HEK293 (cell line): ENCODE data around the gene TRIM8.

Experiments
- CTCF ChIA-PET: fragments of 350-600 bp; formaldehyde crosslinking; extraction: SDS; loops from one replicate; lab custom pipeline; 2021; ENCODE audit warnings: antibody characterized with exemption; lab: Yijun Ruan, JAX
- POLR2A ChIA-PET: fragments of 300-600 bp; formaldehyde crosslinking; extraction: SDS; loops from one replicate; lab custom pipeline; 2020; ENCODE audit warnings: antibody characterized with exemption, inconsistent platforms; lab: Yijun Ruan, JAX
- H3K27ac ChIP-seq: fragments of 200-500 bp; sonication (Bioruptor generic); 2 replicates; pipeline ENCODE4 v1.5.1; 2014; ENCODE audit warnings: low read depth, low read length, control low read depth, inconsistent platforms; ENCODE audit errors: extremely low read depth
- H3K36me3 ChIP-seq, 2 experiments: fragments of 200-500 bp in 1 of 2; sonication (Bioruptor generic) in 1 of 2; 1 replicate in 1 of 2; 2 replicates in 1 of 2; pipeline ENCODE4 v1.5.1; 2014 to 2017; ENCODE audit warnings: inconsistent platforms in 2 of 2, low read length in 2 of 2; ENCODE audit not compliant: control insufficient read depth in 2 of 2, insufficient read depth in 1 of 2
- H3K4me1 ChIP-seq: fragments of 200-500 bp; sonication (Bioruptor generic); 2 replicates; pipeline ENCODE4 v1.5.1; 2014; ENCODE audit warnings: mild to moderate bottlenecking, low read length, inconsistent platforms; ENCODE audit not compliant: control insufficient read depth, insufficient read depth
- H3K4me3 ChIP-seq: 2 replicates; pipeline ENCODE4 v1.5.1; 2011; ENCODE audit warnings: low read depth, mild to moderate bottlenecking, control low read depth, low read length, moderate library complexity
- H3K9me3 ChIP-seq: fragments of 200-500 bp; sonication (Bioruptor generic); 2 replicates; pipeline ENCODE4 v1.5.1; 2014; ENCODE audit warnings: low read depth, low read length, inconsistent platforms; ENCODE audit not compliant: control insufficient read depth, insufficient read depth
- GLI2 ChIP-seq: fragments of 450-650 bp; formaldehyde crosslinking; IDR thresholded peaks from 2 replicates; pipeline ENCODE4; 2017; ENCODE audit warnings: missing biosample characterization, missing genetic modification characterization, low read depth, borderline replicate concordance
- KLF10 ChIP-seq: fragments of 450-650 bp; IDR thresholded peaks from 2 replicates; pipeline ENCODE4 v1.5.1; 2018; ENCODE audit warnings: missing biosample characterization, mild to moderate bottlenecking, missing genetic modification characterization
- OVOL3 ChIP-seq: fragments of 450-650 bp; formaldehyde crosslinking; IDR thresholded peaks from 2 replicates; pipeline ENCODE4 v1.5.1; 2016; ENCODE audit warnings: missing biosample characterization, missing genetic modification characterization
- SCRT2 ChIP-seq: fragments of 450-650 bp; formaldehyde crosslinking; IDR thresholded peaks from 2 replicates; pipeline ENCODE4 v1.5.1; 2016; ENCODE audit warnings: missing biosample characterization, missing genetic modification characterization
- TCF7L2 ChIP-seq: IDR thresholded peaks from 2 replicates; pipeline ENCODE4 v1.6.1; 2011; ENCODE audit warnings: low read depth, mild to moderate bottlenecking, inconsistent platforms, low read length, moderate library complexity, borderline replicate concordance
- WT1 ChIP-seq: fragments of 450-650 bp; formaldehyde crosslinking; IDR thresholded peaks from 2 replicates; pipeline ENCODE4 v1.5.1; 2016; ENCODE audit warnings: missing biosample characterization, missing genetic modification characterization
- ZNF114 ChIP-seq: fragments of 450-650 bp; formaldehyde crosslinking; IDR thresholded peaks from 2 replicates; pipeline ENCODE4 v1.5.0; 2017; ENCODE audit warnings: missing biosample characterization, missing genetic modification characterization
- ZNF157 ChIP-seq: fragments of 450-650 bp; formaldehyde crosslinking; IDR thresholded peaks from 2 replicates; pipeline ENCODE4 v1.5.1; 2016; ENCODE audit warnings: missing biosample characterization, missing genetic modification characterization
- ZNF23 ChIP-seq: fragments of 450-650 bp; formaldehyde crosslinking; IDR thresholded peaks from 2 replicates; pipeline ENCODE4 v1.5.1; 2016; ENCODE audit warnings: missing biosample characterization, missing genetic modification characterization, borderline replicate concordance
- ZNF292 ChIP-seq: fragments of 450-650 bp; formaldehyde crosslinking; IDR thresholded peaks from 2 replicates; pipeline ENCODE4 v1.5.1; 2016; ENCODE audit warnings: low read depth, missing biosample characterization, missing genetic modification characterization, borderline replicate concordance
- ZNF324 ChIP-seq: fragments of 450-650 bp; formaldehyde crosslinking; IDR thresholded peaks from 2 replicates; pipeline ENCODE4 v1.5.1; 2016; ENCODE audit warnings: missing biosample characterization, missing genetic modification characterization
- ZNF391 ChIP-seq: fragments of 450-650 bp; formaldehyde crosslinking; IDR thresholded peaks from 2 replicates; pipeline ENCODE4 v1.5.1; 2016; ENCODE audit warnings: low read depth, missing biosample characterization, missing genetic modification characterization, borderline replicate concordance
- ZNF394 ChIP-seq: fragments of 450-650 bp; formaldehyde crosslinking; IDR thresholded peaks from 2 replicates; pipeline ENCODE4 v1.5.1; 2016; ENCODE audit warnings: missing biosample characterization, missing genetic modification characterization, mild to moderate bottlenecking, moderate library complexity, borderline replicate concordance
- ZNF514 ChIP-seq: fragments of 450-650 bp; formaldehyde crosslinking; IDR thresholded peaks from 2 replicates; pipeline ENCODE4 v1.5.1; 2016; ENCODE audit warnings: missing biosample characterization, missing genetic modification characterization
- ZNF530 ChIP-seq: fragments of 450-650 bp; formaldehyde crosslinking; IDR thresholded peaks from 2 replicates; pipeline ENCODE4 v1.5.1; 2016; ENCODE audit warnings: low read depth, missing biosample characterization, missing genetic modification characterization
- ZNF561 ChIP-seq: fragments of 450-650 bp; IDR thresholded peaks from 2 replicates; pipeline ENCODE4 v1.5.1; 2018; ENCODE audit warnings: missing biosample characterization, missing genetic modification characterization, borderline replicate concordance
- ZNF610 ChIP-seq: fragments of 450-650 bp; formaldehyde crosslinking; IDR thresholded peaks from 2 replicates; pipeline ENCODE4 v1.5.1; 2016; ENCODE audit warnings: missing biosample characterization, missing genetic modification characterization, borderline replicate concordance
- ZNF629 ChIP-seq: fragments of 450-650 bp; formaldehyde crosslinking; IDR thresholded peaks from 2 replicates; pipeline ENCODE4 v1.5.1; 2017; ENCODE audit warnings: missing biosample characterization, missing genetic modification characterization
- ZNF654 ChIP-seq: fragments of 450-650 bp; formaldehyde crosslinking; IDR thresholded peaks from 2 replicates; pipeline ENCODE4 v1.5.1; 2016; ENCODE audit warnings: low read depth, missing biosample characterization, missing genetic modification characterization
- ZNF707 ChIP-seq: fragments of 450-650 bp; formaldehyde crosslinking; IDR thresholded peaks from 2 replicates; pipeline ENCODE4 v1.5.1; 2016; ENCODE audit warnings: missing biosample characterization, missing genetic modification characterization
- ZNF76 ChIP-seq: fragments of 450-650 bp; formaldehyde crosslinking; IDR thresholded peaks from 2 replicates; pipeline ENCODE4; 2016; ENCODE audit warnings: low read depth, missing biosample characterization, missing genetic modification characterization, borderline replicate concordance
- ZNF777 ChIP-seq: fragments of 450-650 bp; formaldehyde crosslinking; IDR thresholded peaks from 2 replicates; pipeline ENCODE4 v1.5.1; 2017; ENCODE audit warnings: missing biosample characterization, missing genetic modification characterization, borderline replicate concordance
- ZNF791 ChIP-seq: fragments of 450-650 bp; formaldehyde crosslinking; IDR thresholded peaks from 2 replicates; pipeline ENCODE4 v1.5.1; 2016; ENCODE audit warnings: missing biosample characterization, missing genetic modification characterization
- ZSCAN16 ChIP-seq: fragments of 450-650 bp; formaldehyde crosslinking; IDR thresholded peaks from 2 replicates; pipeline ENCODE4 v1.5.1; 2016; ENCODE audit warnings: missing biosample characterization, missing genetic modification characterization
- TF ChIP-seq, protein P1 (sequence below): fragments of 450-650 bp; formaldehyde crosslinking; IDR thresholded peaks from 2 replicates; pipeline ENCODE4 v1.5.1; 2017; ENCODE audit warnings: missing biosample characterization, missing genetic modification characterization
- TF ChIP-seq, protein P2 (sequence below): fragments of 450-650 bp; formaldehyde crosslinking; IDR thresholded peaks from 2 replicates; pipeline ENCODE4 v1.5.1; 2016; ENCODE audit warnings: missing biosample characterization, missing genetic modification characterization
- TF ChIP-seq, protein P3 (sequence below): fragments of 450-650 bp; formaldehyde crosslinking; optimal IDR thresholded peaks from 2 replicates; pipeline ENCODE3; 2016; ENCODE audit warnings: missing biosample characterization, mild to moderate bottlenecking, missing genetic modification characterization
- TF ChIP-seq, protein P4 (sequence below): fragments of 450-650 bp; formaldehyde crosslinking; IDR thresholded peaks from 2 replicates; pipeline ENCODE4 v1.5.1; 2016; ENCODE audit warnings: missing biosample characterization, missing genetic modification characterization

The TRIM8 gene

DNA sequence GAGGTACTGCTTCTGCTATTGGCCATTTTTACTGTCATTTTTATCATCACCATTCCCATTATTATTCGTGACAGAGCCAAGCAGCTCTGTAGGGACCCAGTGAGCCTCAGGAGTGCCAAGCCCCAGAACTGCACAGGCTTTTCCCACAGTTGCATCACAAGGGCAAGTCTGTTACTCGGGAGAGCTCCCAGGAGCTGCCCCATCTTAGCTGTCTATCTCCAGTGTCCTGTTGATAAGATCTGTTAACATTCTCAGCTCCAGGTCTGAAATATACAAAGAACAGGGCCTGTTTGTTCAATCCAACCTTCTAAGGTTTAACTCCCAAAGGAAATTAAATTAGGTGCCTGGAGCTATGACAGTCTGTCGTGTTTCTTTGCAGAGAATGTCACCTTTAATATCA lies 20.2 kb upstream of the TRIM8 start:
- H3K4me3 ChIP-seq, result no peak overlapping the region
- no peak for TF ChIP-seq ZNF629
- TF ChIP-seq ZNF391 (tag by site-specific recombination), result no peak
- TF ChIP-seq, protein P1, sequence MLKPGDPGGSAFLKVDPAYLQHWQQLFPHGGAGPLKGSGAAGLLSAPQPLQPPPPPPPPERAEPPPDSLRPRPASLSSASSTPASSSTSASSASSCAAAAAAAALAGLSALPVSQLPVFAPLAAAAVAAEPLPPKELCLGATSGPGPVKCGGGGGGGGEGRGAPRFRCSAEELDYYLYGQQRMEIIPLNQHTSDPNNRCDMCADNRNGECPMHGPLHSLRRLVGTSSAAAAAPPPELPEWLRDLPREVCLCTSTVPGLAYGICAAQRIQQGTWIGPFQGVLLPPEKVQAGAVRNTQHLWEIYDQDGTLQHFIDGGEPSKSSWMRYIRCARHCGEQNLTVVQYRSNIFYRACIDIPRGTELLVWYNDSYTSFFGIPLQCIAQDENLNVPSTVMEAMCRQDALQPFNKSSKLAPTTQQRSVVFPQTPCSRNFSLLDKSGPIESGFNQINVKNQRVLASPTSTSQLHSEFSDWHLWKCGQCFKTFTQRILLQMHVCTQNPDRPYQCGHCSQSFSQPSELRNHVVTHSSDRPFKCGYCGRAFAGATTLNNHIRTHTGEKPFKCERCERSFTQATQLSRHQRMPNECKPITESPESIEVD, result no peak
- no peak for TF ChIP-seq ZNF324 (tag by site-specific recombination)
- no peak for TF ChIP-seq ZNF114
- TF ChIP-seq OVOL3 (tag by site-specific recombination), result no peak
- TF ChIP-seq TCF7L2, result no peak
- no peak for TF ChIP-seq ZNF530 (tag by site-specific recombination)
- TF ChIP-seq, protein P2, sequence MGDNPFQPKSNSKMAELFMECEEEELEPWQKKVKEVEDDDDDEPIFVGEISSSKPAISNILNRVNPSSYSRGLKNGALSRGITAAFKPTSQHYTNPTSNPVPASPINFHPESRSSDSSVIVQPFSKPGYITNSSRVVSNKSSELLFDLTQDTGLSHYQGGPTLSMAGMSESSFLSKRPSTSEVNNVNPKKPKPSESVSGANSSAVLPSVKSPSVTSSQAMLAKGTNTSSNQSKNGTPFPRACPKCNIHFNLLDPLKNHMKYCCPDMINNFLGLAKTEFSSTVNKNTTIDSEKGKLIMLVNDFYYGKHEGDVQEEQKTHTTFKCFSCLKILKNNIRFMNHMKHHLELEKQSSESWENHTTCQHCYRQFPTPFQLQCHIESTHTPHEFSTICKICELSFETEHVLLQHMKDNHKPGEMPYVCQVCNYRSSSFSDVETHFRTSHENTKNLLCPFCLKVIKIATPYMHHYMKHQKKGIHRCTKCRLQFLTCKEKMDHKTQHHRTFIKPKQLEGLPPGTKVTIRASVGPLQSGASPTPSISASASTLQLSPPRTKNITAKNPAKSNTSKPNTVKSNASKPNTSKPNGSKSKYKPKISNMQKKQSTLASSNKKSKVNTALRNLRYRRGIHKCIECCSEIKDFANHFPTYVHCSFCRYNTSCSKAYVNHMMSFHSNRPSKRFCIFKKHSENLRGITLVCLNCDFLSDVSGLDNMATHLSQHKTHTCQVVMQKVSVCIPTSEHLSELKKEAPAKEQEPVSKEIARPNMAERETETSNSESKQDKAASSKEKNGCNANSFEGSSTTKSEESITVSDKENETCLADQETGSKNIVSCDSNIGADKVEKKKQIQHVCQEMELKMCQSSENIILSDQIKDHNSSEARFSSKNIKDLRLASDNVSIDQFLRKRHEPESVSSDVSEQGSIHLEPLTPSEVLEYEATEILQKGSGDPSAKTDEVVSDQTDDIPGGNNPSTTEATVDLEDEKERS, result no peak
- no peak for TF ChIP-seq ZNF292 (tag by site-specific recombination)
- TF ChIP-seq ZNF394 (tag by site-specific recombination), result no peak
- TF ChIP-seq WT1 (tag by site-specific recombination), result no peak
- TF ChIP-seq ZSCAN16 (tag by site-specific recombination), result no peak
- no peak for TF ChIP-seq ZNF610
- TF ChIP-seq, protein P3, sequence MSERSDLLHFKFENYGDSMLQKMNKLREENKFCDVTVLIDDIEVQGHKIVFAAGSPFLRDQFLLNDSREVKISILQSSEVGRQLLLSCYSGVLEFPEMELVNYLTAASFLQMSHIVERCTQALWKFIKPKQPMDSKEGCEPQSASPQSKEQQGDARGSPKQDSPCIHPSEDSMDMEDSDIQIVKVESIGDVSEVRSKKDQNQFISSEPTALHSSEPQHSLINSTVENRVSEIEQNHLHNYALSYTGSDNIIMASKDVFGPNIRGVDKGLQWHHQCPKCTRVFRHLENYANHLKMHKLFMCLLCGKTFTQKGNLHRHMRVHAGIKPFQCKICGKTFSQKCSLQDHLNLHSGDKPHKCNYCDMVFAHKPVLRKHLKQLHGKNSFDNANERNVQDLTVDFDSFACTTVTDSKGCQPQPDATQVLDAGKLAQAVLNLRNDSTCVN (tag by site-specific recombination), result no peak
- TF ChIP-seq, all 188 proteins: peak for 0
- Histone ChIP-seq H3K27ac (no peak overlapping the region), H3K9me3 (no peaks in the 10 kb centered on the region), H3K36me3 (peaks cover 0 to 14% of the 10 kb centered on the region in 2 experiments; a peak in 1 of 3 replicates), H3K4me1 (peaks cover 7% of the 10 kb centered on the region)
- ChIA-PET POLR2A (interaction anchor here (0.9 kb wide), 1 partner anchor 20 kb away, joined by 3 read pairs; the partner anchor contains the start of gene TRIM8), CTCF (interaction anchor here (0.5 kb wide), 1 partner anchor 78 kb away, joined by 3 read pairs; no protein-coding TSS in a partner anchor)

DNA sequence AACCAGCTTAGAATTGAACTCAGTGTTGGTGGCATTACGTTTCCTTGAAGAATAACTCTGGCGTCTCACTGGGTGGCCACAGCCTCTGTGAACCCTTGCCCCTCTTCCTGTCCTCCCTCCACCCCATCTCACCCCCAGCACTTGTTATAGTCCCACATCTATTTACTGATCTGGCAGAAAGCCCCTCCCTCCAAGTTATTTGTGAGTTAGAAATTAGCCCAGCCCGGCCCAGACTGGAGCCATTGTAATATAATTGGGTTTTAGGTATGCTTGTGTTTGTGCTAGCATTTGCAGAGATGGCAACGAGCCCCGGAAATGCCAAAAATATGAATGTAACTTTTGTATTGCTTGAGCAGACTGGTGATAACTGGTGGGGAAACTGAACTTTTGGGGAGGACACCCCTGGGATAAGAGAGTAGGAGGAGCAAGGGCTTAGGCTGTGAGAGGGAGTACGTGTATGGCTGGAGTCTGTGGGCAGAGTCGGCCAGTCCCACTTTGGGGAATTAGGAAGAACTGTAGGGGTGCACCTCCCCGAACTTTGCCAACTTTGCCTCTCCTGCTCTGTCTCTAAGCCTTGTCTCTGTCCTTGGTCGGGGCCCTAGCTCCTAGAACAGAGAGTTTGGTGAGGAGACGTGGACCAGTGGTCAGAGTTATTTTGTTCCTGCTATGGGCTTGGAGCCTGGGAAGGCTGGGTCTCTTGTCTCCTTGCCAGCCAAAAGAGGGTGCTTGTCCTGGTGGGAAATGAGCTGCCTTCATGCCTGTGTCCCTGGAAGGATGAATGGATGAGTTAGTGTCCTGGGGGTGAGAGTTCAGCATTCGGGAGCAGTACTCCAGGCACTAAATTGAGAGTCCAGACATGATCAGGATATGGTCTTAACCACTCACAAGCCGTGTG lies 19.3 kb upstream of the TRIM8 start:
- peaks cover 7% of the 10 kb centered on the region for H3K4me1 ChIP-seq
- H3K27ac ChIP-seq, result no peak overlapping the region
- no peak overlapping the region for H3K4me3 ChIP-seq
- ChIA-PET POLR2A (no interaction called here), CTCF (no interaction called here)
- H3K9me3 ChIP-seq, result no peaks in the 10 kb centered on the region
- H3K36me3 ChIP-seq, result peaks cover 0 to 13% of the 10 kb centered on the region in 2 experiments; a peak in 1 of 3 replicates
- TF ChIP-seq ZNF76 (tag by site-specific recombination) (no peak), ZNF654 (tag by site-specific recombination) (no peak), GLI2 (tag by site-specific recombination) (no peak), ZNF514 (tag by site-specific recombination) (no peak), SCRT2 (tag by site-specific recombination) (no peak), KLF10 (tag by site-specific recombination) (no peak), ZNF707 (tag by site-specific recombination) (no peak), ZNF777 (tag by site-specific recombination) (no peak), ZNF157 (tag by site-specific recombination) (no peak), ZNF561 (tag by site-specific recombination) (no peak), ZNF791 (no peak), ZNF23 (tag by site-specific recombination) (no peak)
- TF ChIP-seq, protein P4, sequence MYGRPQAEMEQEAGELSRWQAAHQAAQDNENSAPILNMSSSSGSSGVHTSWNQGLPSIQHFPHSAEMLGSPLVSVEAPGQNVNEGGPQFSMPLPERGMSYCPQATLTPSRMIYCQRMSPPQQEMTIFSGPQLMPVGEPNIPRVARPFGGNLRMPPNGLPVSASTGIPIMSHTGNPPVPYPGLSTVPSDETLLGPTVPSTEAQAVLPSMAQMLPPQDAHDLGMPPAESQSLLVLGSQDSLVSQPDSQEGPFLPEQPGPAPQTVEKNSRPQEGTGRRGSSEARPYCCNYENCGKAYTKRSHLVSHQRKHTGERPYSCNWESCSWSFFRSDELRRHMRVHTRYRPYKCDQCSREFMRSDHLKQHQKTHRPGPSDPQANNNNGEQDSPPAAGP (tag by site-specific recombination), result no peak
